ENCODE results near the gene HTR5A.

DNA sequence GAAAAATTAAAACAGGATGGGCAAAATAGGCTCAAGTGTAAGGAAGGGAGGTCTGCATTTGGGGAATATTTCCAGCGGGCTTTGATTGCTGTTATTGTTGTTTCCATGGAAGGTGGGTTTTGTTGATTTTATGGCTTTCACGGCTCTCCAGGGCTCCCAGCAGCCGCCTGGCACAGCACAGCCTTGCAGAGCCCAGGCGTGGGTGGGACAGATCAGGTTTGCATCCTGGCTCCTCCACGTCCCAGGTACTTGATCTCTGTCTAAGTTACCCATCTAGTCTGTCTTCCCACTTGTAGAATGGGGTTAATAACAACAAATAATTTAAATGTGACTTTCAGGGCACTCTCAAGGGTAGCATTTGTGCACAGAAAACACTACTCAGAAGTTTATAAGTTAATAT is 45.2 kb downstream of the HTR5A start:
- TF ChIP-seq, protein P1, sequence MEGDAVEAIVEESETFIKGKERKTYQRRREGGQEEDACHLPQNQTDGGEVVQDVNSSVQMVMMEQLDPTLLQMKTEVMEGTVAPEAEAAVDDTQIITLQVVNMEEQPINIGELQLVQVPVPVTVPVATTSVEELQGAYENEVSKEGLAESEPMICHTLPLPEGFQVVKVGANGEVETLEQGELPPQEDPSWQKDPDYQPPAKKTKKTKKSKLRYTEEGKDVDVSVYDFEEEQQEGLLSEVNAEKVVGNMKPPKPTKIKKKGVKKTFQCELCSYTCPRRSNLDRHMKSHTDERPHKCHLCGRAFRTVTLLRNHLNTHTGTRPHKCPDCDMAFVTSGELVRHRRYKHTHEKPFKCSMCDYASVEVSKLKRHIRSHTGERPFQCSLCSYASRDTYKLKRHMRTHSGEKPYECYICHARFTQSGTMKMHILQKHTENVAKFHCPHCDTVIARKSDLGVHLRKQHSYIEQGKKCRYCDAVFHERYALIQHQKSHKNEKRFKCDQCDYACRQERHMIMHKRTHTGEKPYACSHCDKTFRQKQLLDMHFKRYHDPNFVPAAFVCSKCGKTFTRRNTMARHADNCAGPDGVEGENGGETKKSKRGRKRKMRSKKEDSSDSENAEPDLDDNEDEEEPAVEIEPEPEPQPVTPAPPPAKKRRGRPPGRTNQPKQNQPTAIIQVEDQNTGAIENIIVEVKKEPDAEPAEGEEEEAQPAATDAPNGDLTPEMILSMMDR (IDR thresholded peaks at IDR 0.05): no peak
- no peak for TF ChIP-seq POLR2A (IDR thresholded peaks at IDR 0.05; ENCODE audit: low read depth)
- TF ChIP-seq EP300 (IDR thresholded peaks at IDR 0.05): no peak

All from esophagus muscularis mucosa (tissue), 4 donors.